ENCODE measurements around the gene CAMKMT. TPM values are rescaled to one million over a fixed set of nuclear protein-coding genes. Genes with fewer than 3 reads are reported as not detected.

CAMKMT gene
- total RNA-seq, 2 experiments from 2014 or later = 11.9 to 13.9 TPM

DNA sequence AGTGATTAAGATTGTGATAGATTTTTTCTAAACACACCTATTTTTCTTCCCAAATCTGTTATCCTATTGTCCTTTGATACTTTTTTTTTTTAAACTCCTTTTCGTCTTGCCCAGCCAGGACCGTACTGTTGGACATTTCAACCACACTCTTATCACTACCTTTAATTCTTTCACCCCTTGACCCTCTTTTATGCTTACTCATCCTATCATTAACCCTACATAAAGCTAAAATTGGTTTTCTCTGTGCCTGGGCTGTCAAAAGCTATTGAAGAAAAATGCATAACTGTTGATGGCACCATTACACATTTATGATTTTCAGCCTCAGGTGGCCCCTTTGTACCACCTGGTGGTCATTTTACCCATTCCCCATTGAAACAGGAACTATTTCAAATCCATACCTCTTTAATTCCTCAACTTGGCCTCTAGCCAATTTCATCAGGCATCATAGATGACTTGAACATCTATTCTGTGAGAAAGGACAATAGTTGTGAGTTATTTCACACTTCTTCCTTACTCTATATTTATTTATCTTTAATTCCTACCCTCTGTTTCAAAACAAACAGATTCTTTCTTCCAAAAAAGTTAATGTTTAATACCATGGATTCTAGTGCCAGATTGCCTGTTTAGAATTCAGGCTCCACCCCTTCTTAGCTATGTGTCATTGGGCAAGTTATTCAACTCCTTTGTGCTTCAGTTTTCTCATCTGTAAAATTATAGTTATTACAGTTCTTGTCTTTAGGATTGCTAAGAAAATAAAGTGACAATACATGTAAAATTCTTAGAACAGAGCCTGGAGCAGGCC is 258.6 kb downstream of the CAMKMT start:
- H3K27me3 Mint-ChIP-seq = no peaks in the 10 kb centered on the region
- peaks cover 0 to 4% of the 10 kb centered on the region in 2 experiments for H3K9me3 ChIP-seq (ENCODE audit: control insufficient read depth in 1 of 2, insufficient read depth in 1 of 2, low read length in 2 of 2)
- H3K27me3 ChIP-seq (ENCODE audit: control insufficient read depth in 1 of 2, insufficient read depth in 2 of 2, low read length in 2 of 2) = no peaks in the 10 kb centered on the region
- intact Hi-C loops (cut with DNase I, micrococcal nuclease) = no loop called here
- peaks cover 8% of the 10 kb centered on the region for H3K36me3 Mint-ChIP-seq (ENCODE audit: low read depth)
- H3K27ac ChIP-seq (ENCODE audit: low read depth in 1 of 2, low read length in 2 of 2) = no peak overlapping the region
- H3K4me3 ChIP-seq (ENCODE audit: low read length) = no peak overlapping the region
- no peaks in the 10 kb centered on the region for H3K4me1 Mint-ChIP-seq (ENCODE audit: low read depth)
- no peaks in the 10 kb centered on the region for H3K9me3 Mint-ChIP-seq
- no peak overlapping the region for H3K4me3 Mint-ChIP-seq
- H3K36me3 ChIP-seq (ENCODE audit: insufficient read depth, low read length) = no peaks in the 10 kb centered on the region
- no peak for ATAC-seq (ENCODE audit: poor library complexity)
- DNase-seq = no peak
- peaks cover 5% of the 10 kb centered on the region for H3K4me1 ChIP-seq (ENCODE audit: insufficient read depth, low read length)
- ChIA-PET POLR2A (no interaction called here), CTCF (no interaction called here)
- TF ChIP-seq, protein P1, sequence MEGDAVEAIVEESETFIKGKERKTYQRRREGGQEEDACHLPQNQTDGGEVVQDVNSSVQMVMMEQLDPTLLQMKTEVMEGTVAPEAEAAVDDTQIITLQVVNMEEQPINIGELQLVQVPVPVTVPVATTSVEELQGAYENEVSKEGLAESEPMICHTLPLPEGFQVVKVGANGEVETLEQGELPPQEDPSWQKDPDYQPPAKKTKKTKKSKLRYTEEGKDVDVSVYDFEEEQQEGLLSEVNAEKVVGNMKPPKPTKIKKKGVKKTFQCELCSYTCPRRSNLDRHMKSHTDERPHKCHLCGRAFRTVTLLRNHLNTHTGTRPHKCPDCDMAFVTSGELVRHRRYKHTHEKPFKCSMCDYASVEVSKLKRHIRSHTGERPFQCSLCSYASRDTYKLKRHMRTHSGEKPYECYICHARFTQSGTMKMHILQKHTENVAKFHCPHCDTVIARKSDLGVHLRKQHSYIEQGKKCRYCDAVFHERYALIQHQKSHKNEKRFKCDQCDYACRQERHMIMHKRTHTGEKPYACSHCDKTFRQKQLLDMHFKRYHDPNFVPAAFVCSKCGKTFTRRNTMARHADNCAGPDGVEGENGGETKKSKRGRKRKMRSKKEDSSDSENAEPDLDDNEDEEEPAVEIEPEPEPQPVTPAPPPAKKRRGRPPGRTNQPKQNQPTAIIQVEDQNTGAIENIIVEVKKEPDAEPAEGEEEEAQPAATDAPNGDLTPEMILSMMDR (IDR thresholded peaks at IDR 0.05) = no peak
- H3K27ac Mint-ChIP-seq = no peak overlapping the region

DNA sequence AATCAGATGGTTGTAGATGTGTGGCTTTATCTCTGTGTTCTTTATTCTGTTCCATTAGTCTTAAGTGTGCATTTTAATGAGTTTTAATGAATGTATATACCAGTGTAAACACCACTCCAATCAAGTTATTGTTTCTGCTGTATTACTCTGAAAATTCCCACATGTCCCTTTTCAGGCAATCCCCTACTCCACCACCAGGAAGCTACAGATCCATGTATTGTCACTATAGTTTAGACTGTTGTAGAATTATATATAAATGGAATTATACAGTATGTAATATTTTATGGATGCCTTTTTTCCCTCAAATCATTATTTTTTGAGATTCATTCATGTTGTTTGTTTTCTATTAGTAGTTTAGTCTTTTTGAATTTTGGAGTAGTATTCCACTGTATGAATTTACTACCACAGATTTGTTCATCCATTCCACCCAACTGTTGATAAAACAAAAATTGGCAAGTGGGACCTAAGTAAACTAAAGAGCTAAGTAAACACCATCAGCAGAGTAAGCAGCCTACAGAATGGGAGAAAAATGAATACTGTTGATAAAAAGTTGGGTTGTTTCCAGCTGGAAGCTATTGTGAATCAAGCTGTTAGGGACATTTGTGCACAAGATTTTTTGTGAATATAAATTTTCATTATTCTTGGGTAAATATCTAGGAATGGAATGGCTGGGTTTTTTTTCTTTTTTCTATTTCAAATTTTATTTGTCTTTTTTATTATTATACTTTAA is 262.0 kb downstream of the CAMKMT start:
- Mint-ChIP-seq H3K36me3 (ENCODE audit: low read depth) (peaks cover 32% of the 10 kb centered on the region), H3K4me3 (no peak overlapping the region), H3K9me3 (peaks cover 2% of the 10 kb centered on the region), H3K4me1 (ENCODE audit: low read depth) (no peaks in the 10 kb centered on the region), H3K27ac (no peak overlapping the region), H3K27me3 (no peaks in the 10 kb centered on the region)
- Histone ChIP-seq H3K27me3 (ENCODE audit: control insufficient read depth in 1 of 2, insufficient read depth in 2 of 2, low read length in 2 of 2) (no peaks in the 10 kb centered on the region), H3K9me3 (ENCODE audit: control insufficient read depth in 1 of 2, insufficient read depth in 1 of 2, low read length in 2 of 2) (peaks cover 0 to 4% of the 10 kb centered on the region in 2 experiments), H3K27ac (ENCODE audit: low read depth in 1 of 2, low read length in 2 of 2) (no peak overlapping the region), H3K4me1 (ENCODE audit: insufficient read depth, low read length) (no peaks in the 10 kb centered on the region), H3K36me3 (ENCODE audit: insufficient read depth, low read length) (no peaks in the 10 kb centered on the region), H3K4me3 (ENCODE audit: low read length) (no peak overlapping the region)
- ATAC-seq (ENCODE audit: poor library complexity) (no peak), DNase-seq (no peak)
- ChIA-PET POLR2A (no interaction called here), CTCF (no interaction called here)
- TF ChIP-seq, protein P1 (IDR thresholded peaks at IDR 0.05) = no peak
- intact Hi-C loops (cut with DNase I, micrococcal nuclease) = no loop called here

DNA sequence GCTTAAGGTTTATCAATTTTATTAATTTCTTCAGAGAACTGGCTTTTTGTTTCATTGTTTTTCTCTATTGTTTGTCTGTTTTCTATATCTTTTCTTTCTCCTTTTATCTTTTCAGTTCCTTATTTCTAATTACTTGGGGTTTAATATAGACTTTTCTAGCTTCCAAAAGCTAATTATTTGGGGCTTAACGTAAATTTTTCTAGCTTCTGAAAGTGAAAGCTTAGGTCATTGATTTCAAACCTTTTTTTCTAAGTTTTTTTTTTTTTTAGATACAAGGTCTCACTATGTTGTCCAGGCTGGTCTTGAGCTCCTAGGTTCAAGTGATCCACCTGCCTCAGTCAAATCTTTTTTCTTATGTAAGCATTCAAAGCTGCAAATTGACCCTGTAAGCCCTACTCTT is 266.6 kb downstream of the CAMKMT start:
- intact Hi-C loops (cut with DNase I, micrococcal nuclease) = no loop called here
- TF ChIP-seq, protein P1 (IDR thresholded peaks at IDR 0.05) = no peak
- H3K36me3 Mint-ChIP-seq (ENCODE audit: low read depth) = peaks cover 45% of the 10 kb centered on the region
- no peak overlapping the region for H3K27ac Mint-ChIP-seq
- Histone ChIP-seq H3K27me3 (ENCODE audit: control insufficient read depth in 1 of 2, insufficient read depth in 2 of 2, low read length in 2 of 2) (no peaks in the 10 kb centered on the region), H3K36me3 (ENCODE audit: insufficient read depth, low read length) (no peaks in the 10 kb centered on the region), H3K27ac (ENCODE audit: low read depth in 1 of 2, low read length in 2 of 2) (no peak overlapping the region), H3K4me3 (ENCODE audit: low read length) (no peak overlapping the region), H3K9me3 (ENCODE audit: control insufficient read depth in 1 of 2, insufficient read depth in 1 of 2, low read length in 2 of 2) (no peaks in the 10 kb centered on the region), H3K4me1 (ENCODE audit: insufficient read depth, low read length) (no peaks in the 10 kb centered on the region)
- DNase-seq (no peak), ATAC-seq (ENCODE audit: poor library complexity) (no peak)
- no peaks in the 10 kb centered on the region for H3K27me3 Mint-ChIP-seq
- ChIA-PET CTCF (no interaction called here), POLR2A (interaction anchor here (1.0 kb wide), 1 partner anchor 25 kb away, joined by 3 read pairs; no protein-coding TSS in a partner anchor)
- H3K4me1 Mint-ChIP-seq (ENCODE audit: low read depth) = no peaks in the 10 kb centered on the region
- no peak overlapping the region for H3K4me3 Mint-ChIP-seq
- H3K9me3 Mint-ChIP-seq = peaks cover 4% of the 10 kb centered on the region
